PFSK-1 (cell line): ENCODE data around the gene RFT1.

Experiments used
- POLR2AphosphoS5 ChIP-seq: IDR thresholded peaks from 2 replicates; pipeline ENCODE4 v1.6.1; 2012; ENCODE audit warnings: low read depth, mild to moderate bottlenecking, control low read depth, low read length, moderate library complexity
- TF ChIP-seq, protein P1 (sequence below), 2 experiments: IDR thresholded peaks; 2 replicates each; pipeline versions ENCODE4 v1.6.1 to v1.8.0; 2011 to 2012; ENCODE audit warnings: low read depth in 2 of 2, low read length in 2 of 2, control low read depth in 1 of 2, inconsistent platforms in 1 of 2, mild to moderate bottlenecking in 1 of 2, moderate library complexity in 1 of 2; ENCODE audit not compliant: insufficient read depth in 1 of 2

DNA sequence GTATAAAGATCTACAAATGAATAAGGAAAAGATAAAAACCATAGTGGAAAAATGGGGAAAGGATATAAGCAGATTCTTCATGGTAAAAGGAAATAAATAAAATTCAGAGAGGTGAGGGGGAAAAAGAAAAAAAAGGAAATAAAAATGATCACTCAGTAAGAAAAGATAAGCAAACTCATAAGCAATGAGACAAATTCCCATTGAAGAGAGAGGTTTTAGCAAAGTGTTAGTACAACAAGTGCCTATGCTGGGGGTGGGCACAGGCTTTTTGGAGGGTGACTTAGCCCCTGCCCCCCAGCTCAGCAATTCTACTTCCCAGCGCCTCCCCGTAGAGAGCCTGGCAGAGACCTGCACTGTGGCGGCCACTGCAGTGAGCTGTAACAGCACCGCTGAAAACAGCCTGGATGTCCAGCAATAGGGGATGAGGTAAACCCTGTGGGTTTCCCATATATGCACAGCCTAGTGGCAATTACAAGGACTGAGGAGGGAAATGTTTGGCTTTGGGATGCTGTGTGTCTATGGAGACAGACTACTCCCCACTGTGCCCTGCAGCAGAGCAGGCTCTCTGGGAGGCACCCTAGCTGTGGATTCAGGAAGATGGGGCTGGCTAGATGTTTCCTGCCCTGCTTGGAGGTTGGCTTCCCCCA lies 60.7 kb downstream of the RFT1 start:
- TF ChIP-seq, protein P1, sequence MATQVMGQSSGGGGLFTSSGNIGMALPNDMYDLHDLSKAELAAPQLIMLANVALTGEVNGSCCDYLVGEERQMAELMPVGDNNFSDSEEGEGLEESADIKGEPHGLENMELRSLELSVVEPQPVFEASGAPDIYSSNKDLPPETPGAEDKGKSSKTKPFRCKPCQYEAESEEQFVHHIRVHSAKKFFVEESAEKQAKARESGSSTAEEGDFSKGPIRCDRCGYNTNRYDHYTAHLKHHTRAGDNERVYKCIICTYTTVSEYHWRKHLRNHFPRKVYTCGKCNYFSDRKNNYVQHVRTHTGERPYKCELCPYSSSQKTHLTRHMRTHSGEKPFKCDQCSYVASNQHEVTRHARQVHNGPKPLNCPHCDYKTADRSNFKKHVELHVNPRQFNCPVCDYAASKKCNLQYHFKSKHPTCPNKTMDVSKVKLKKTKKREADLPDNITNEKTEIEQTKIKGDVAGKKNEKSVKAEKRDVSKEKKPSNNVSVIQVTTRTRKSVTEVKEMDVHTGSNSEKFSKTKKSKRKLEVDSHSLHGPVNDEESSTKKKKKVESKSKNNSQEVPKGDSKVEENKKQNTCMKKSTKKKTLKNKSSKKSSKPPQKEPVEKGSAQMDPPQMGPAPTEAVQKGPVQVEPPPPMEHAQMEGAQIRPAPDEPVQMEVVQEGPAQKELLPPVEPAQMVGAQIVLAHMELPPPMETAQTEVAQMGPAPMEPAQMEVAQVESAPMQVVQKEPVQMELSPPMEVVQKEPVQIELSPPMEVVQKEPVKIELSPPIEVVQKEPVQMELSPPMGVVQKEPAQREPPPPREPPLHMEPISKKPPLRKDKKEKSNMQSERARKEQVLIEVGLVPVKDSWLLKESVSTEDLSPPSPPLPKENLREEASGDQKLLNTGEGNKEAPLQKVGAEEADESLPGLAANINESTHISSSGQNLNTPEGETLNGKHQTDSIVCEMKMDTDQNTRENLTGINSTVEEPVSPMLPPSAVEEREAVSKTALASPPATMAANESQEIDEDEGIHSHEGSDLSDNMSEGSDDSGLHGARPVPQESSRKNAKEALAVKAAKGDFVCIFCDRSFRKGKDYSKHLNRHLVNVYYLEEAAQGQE (IDR thresholded peaks at IDR 0.05; ENCODE audit: insufficient read depth in 1 of 2, low read depth in 2 of 2, low read length in 2 of 2): no peak
- no peak for TF ChIP-seq POLR2AphosphoS5
